GM18873 (cell line): ENCODE measurements around the gene CDK2.
A peak's percentile ranks its signal among the peaks of the same experiment; 100 is the strongest.
"Not testable (repeated sequence)": the region's sequence is repeated elsewhere in the genome, so short reads cannot be mapped to it uniquely, and the experiment has no call there.

Experiments used
- ATAC-seq: cut with Tn5 transposase; IDR thresholded peaks from one replicate; pipeline ENCODE4 v1.9.1; 2021; ENCODE audit warnings: mild to moderate bottlenecking, moderate library complexity, moderate number of reproducible peaks; ENCODE audit not compliant: unreplicated experiment, low FRiP score

Gene CDK2

DNA sequence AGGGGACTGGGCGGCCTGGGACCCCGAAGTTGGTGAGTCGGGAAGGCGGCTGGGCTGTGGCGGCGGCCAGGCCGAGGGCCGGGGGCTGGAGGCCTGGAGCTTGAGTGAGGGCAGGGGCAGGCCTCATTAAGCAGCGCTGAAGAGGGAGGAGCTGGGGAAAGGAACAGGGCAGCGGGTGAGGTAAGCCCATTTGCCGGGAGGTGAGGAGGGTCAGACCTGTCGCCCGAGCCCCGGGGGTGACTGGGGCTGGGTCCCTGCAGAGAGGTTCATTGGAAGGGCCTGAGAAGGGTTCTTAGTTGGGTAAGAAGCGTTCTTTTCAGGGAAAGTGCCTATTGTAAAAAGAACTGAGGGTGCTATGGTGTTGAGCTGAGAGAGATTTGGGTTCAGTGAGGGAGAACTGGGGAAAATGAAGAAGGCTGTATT lies 7.7 kb downstream of the CDK2 start:
- peak; percentile 0 for ATAC-seq

DNA sequence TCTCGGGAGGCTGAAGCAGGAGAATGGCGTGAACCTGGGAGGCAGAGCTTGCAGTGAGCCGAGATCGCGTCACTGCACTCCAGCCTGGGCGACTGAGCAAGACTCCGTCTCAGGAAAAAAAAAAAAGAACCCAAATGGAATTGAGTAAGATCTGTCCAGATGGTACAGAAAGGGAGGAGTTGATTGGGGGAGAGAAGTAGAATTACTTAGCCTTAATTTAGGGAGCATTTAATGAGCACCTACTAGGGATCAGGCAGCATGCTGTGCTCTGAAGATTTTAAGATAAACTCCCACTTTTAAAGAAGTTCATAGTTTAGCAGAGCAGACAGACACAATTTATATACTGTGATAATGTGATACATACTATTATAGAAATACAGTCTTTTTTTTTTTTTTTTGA lies 11.8 kb downstream of the CDK2 start:
- no peak for ATAC-seq

DNA sequence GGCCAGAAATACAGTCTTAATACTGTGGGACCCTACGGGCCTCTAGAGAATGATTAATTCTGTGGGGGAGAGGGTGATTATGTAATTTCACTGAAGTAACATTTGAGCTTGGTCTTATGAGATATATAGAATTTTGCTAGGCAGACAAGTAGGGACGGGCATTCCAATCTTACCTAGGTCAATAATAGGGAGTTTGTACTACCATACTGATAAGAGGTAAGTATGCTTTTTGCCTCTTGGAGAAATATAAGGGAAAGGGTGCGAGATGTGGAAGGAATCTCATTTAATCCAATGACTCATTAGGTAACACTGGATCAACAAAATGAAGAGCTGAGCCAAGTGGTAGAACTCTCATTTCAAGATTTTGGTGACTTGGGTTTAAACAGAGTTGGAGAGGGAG lies 12.4 kb downstream of the CDK2 start:
- ATAC-seq = no peak

GRCh38 chr12:55981882-55982281 lies 15.3 kb downstream of the CDK2 start:
- not testable (repeated sequence) for ATAC-seq

DNA sequence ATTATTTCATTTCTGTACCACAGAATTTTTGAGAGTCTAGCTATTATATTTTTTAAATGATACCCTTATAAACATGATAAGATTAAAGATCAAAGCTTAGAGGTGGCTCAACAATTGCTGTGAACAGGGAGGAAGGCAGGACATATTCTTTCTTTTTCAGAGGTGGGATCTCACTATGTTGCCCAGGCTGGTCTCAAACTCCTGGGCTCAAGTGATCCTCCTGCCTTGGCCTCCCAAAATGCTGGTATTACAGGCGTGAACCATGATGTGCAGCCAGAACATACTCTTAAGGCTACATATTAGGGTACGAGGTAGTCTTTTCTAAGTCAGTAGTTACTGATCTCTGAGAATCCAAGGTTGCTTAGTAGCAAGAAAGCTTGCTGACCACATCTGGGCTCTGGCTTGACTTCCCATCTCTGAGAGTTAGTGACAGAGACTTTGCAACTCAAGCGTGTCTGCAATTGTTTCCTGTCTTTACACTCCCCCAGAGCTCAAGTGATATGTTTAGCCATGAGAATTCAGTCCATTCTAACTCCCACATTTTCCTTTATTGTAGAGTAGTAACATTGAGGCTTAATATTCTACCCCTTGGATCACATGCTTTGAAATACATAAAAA lies 15.8 kb downstream of the CDK2 start:
- peak; percentile 53 for ATAC-seq

- no peak for ATAC-seq
Observed at GRCh38 chr12:55983232-55983842, 16.7 kb downstream of the CDK2 start.

- ATAC-seq = no peak
Observed at GRCh38 chr12:55984861-55985260, 18.2 kb downstream of the CDK2 start.

DNA sequence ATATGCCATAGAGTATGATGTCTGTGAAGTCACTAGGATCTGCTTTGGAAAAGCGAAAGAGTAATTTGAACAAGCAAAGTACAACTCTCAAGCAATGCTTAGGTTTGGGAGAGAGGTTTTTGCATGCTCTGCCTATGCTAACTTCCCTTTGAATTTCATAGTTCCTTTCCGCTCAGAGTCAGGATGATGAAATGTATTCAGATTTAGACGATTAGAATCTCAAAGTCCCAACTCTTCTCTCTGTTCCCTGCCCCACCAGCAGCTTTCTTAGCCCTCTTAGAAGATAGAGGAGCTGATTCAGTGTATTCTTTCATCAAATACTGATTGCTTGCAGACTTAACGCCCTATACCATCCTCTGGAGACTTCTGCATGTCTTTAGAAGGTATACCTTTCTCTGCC lies 18.7 kb downstream of the CDK2 start:
- no peak for ATAC-seq

DNA sequence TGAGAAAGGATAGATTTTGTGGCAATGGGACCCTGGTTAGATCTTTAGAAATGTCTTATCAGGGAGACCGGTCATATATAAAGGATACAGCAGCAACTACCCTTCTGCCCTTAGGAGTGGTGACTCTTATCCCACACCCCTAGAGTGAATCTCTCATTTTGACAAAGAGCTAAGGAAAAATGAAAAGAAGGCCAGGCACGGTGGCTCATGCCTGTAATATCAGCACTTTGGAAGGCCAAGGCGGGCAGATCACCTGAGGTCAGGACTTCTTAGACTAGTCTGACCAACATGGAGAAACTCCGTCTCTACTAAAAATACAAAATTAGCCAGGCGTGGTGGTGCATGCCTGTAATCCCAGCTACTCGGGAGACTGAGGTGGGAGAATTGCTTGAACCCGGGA lies 19.3 kb downstream of the CDK2 start:
- not testable (repeated sequence) for ATAC-seq

DNA sequence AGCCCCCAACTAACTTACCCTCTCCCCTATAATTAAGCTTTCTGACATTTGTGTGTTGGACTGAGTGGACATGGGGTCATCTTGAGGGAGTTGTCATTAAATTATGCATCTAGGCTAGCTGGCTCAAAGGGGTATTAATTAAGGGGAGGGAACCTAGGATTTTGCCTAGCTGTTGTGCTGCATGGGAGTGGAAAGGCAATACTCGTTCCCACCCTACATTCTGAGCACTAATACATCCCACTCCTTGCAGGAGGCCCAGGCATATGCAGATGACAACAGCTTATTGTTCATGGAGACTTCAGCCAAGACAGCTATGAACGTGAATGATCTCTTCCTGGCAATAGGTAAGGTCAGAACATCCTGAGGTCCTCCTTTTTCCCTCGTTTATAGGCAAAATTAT lies 24.5 kb downstream of the CDK2 start:
- no peak for ATAC-seq

- ATAC-seq = no peak
Observed at GRCh38 chr12:55993230-55993853, 26.7 kb downstream of the CDK2 start.

DNA sequence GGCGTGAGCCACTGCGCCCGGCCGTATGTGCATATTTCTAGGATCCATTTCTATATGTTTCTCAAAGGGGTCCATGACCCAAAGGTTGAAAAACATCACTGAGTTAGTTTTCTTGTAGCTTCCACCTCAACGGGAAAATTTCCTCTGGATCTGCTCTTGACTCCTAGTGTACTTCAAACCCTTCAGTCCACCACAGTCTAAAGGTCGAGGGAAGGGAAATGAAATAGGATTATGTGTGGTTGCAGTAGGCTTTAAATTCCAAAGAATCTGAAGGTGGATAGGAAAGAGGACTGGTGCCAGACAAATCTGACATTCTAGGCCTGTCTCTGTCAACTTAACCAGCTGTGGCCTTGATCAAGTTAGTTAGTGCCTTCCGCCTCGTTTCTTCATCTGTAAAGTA lies 28.7 kb downstream of the CDK2 start:
- no peak for ATAC-seq

DNA sequence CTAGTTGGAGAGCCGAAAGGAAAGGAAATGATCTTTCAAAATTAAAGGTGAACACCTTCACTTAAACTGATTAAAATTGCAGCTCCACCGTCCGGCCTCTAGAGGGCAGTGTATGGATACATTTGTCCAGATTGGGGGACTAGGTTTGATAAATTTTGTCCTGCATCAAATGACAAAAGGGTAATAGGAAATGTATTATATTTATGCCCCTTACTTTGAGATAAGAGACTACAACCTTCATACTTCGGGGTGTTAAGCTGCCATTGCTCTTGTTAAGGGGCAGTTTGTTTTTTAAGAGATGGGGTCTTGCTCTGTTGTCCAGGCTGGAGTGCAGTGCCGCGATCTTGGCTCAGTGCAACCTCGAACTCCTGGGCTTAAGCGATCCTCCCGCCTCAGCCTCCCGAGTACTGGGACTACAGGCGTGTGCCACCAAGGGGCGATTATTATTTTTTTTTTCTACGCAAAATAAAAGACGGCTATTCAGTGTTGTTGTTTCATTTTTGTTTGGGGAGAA lies 29.6 kb downstream of the CDK2 start:
- no peak for ATAC-seq

GRCh38 chr12:55996715-55997534 lies 30.3 kb downstream of the CDK2 start, which contains the start of gene SUOX:
TSS of gene SUOX (plus strand) at chr12:55997276. CDS start at chr12:56002222, 4,946 bp downstream.
- ATAC-seq = peak; percentile 98

DNA sequence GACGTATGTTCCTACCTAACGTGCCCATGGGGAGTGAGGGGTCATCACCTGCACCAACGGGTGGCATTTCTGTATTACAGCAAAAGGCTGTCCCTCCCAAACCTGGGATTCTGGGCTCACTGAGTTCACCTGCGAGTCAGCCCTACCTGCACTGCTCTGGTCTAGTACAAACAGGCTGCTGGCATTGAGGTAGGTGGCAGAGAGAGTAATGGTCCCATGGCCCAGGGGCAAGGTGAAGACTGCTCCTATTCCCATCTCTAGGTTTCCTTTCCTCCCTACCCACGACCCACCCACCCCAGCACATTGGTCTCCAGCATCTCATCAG lies 30.9 kb downstream of the CDK2 start:
- ATAC-seq = no peak

DNA sequence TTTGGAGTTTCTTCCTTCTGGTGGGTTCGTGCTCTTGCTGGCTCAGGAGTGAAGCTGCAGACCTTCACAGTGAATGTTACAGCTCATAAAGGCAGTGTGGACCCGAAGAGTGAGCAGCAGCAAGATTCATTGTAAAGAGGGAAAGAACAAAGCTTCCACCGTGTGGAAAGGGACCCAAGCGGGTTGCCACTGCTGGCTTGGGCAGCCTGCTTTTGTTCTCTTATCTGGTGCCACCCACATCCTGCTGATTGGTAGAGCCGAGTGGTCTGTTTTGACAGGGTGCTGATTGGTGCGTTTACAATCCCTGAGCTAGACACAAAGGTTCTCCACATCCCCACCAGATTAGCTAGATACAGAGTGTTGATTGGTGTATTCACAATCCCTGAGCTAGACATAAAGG lies 32.9 kb downstream of the CDK2 start:
- not testable (repeated sequence) for ATAC-seq

DNA sequence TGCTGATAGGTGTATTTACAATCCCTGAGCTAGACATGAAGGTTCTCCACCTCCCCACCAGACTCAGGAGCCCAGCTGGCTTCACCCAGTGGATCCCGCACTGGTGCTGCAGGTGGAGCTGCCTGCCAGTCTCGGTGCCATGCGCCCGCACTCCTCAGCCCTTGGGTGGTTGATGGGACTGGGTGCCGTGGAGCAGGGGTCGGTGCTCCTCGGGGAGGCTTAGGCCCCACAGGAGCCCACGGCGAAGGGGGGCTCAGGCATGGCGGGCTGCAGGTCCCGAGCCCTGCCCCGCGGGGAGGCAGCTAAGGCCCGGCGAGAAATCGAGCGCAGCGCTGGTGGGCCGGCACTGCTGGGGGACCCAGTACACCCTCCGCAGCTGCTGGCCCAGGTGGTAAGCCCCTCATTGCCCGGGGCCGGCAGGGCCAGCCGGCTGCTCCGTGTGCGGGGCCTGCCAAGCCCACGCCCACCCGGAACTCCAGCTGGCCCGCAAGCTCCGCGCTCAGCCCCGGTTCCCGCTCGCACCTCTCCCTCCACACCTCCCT lies 33.4 kb downstream of the CDK2 start:
- ATAC-seq = not testable (repeated sequence)

GRCh38 chr12:56001487-56002100 lies 35.0 kb downstream of the CDK2 start:
- no peak for ATAC-seq

GRCh38 chr12:56003376-56003775 lies 36.7 kb downstream of the CDK2 start:
- not testable (repeated sequence) for ATAC-seq

DNA sequence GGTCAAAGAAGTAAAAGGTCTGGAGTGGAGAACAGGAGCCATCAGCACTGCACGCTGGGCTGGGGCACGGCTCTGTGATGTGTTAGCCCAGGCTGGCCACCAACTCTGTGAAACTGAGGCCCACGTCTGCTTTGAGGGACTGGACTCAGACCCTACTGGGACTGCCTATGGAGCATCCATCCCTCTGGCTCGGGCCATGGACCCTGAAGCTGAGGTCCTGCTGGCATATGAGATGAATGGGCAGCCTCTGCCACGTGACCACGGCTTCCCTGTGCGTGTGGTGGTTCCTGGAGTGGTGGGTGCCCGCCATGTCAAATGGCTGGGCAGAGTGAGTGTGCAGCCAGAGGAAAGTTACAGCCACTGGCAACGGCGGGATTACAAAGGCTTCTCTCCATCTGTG lies 37.6 kb downstream of the CDK2 start:
- ATAC-seq = no peak
